ENCODE data around the gene ARHGAP30.
A peak's percentile ranks its signal among the peaks of the same experiment; 100 is the strongest.

Gene ARHGAP30

GRCh38 chr1:161111527-161111926, 41.8 kb upstream of the ARHGAP30 start:
- no peak for DNase-seq (ENCODE audit: extremely low read depth, low read depth)
- no peak for TF ChIP-seq CTCF (IDR thresholded peaks at IDR 0.05; ENCODE audit: low read depth, low read length, missing control alignments)
- H3K4me3 ChIP-seq (replicated peaks; ENCODE audit: low read depth, low read length), result no peak overlapping the region

GRCh38 chr1:161111117-161111516, 41.4 kb upstream of the ARHGAP30 start:
- no peak overlapping the region for H3K4me3 ChIP-seq (replicated peaks; ENCODE audit: low read depth, low read length)
- no peak for DNase-seq (ENCODE audit: extremely low read depth, low read depth)
- no peak for TF ChIP-seq CTCF (IDR thresholded peaks at IDR 0.05; ENCODE audit: low read depth, low read length, missing control alignments)

DNA sequence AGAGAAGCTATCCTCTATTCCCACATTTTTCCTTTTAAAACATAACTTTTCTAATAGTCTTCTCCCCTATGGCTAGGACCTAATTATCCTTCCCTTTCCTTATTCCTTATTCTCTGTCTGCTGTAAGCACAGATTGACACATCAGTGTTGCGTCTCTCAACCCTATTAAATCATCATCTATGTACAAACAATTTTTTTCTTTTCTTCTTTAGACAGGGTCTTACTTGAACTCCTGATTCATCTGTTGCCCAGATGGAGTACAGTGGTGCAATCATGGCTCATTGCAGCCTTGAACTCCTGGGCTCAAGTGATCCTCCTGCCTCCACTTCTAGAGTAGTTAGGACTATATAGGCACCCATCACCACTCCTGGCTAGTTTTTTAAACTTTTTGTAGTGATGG, 36.7 kb upstream of the ARHGAP30 start:
- no peak overlapping the region for H3K4me3 ChIP-seq (replicated peaks; ENCODE audit: low read depth, low read length)
- DNase-seq (ENCODE audit: extremely low read depth, low read depth), result no peak
- TF ChIP-seq CTCF (IDR thresholded peaks at IDR 0.05; ENCODE audit: low read depth, low read length, missing control alignments), result no peak

GRCh38 chr1:161100556-161100955, 30.9 kb upstream of the ARHGAP30 start:
- DNase-seq (ENCODE audit: extremely low read depth, low read depth), result no peak
- no peak for TF ChIP-seq CTCF (IDR thresholded peaks at IDR 0.05; ENCODE audit: low read depth, low read length, missing control alignments)
- H3K4me3 ChIP-seq (replicated peaks; ENCODE audit: low read depth, low read length), result no peak overlapping the region

DNA sequence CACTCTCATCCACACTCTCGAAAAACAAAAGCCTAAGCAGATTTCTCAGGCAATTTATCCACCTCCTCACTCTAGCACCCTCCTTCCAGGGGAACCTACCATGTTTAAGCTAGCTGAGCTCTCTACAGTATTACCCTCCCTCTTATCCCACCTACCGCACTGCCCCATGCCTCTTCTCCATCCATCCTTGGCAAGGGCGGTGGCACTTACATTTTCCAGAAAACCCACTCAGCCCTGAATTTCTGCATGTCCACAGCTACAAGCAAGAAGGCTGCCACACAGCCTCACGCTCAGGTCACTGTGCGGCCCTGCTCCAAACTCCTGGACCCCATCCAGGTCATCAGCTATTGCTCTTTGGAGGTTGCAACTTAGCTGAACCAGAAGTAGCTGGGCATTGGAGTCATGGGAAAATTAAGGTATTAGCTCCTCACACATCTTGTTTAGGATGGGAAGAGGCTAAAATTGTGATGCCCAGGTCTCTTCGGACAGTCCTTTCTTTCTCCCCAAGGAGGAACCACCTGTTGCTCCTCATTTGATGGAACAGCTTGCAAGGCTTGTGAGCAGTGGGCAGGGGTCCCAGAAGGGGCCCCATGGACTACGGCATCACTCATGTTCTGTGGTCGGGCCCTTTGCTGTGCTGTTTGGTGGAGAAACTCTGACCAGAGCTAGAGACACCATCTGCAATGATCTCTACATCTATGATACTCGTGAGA, 29.6 kb upstream of the ARHGAP30 start:
- DNase-seq (ENCODE audit: extremely low read depth, low read depth), result no peak
- H3K4me3 ChIP-seq (replicated peaks; ENCODE audit: low read depth, low read length), result peak overlapping the region; percentile 49
- no peak for TF ChIP-seq CTCF (IDR thresholded peaks at IDR 0.05; ENCODE audit: low read depth, low read length, missing control alignments)

- no peak for TF ChIP-seq CTCF (IDR thresholded peaks at IDR 0.05; ENCODE audit: low read depth, low read length, missing control alignments)
- no peak for DNase-seq (ENCODE audit: extremely low read depth, low read depth)
- H3K4me3 ChIP-seq (replicated peaks; ENCODE audit: low read depth, low read length), result peak within 1 kb of the TSS; percentile 49
Observed at GRCh38 chr1:161098210-161099068, 28.7 kb upstream of the ARHGAP30 start, which contains the start of gene KLHDC9. TSS of gene KLHDC9 (plus strand) at chr1:161098361. CDS start at chr1:161098536, 175 bp downstream.

All from HFF-Myc (cell line).